ENCODE measurements around the gene LMO7. TPM values are rescaled to one million over a fixed set of nuclear protein-coding genes. Genes with fewer than 3 reads are reported as not detected.

The LMO7 gene
- total and polyA plus RNA-seq, 2 of the 8 experiments (the other 6 are each of a cell fraction or from before 2014, with no cell fraction given): 8.1 to 28.3 TPM

DNA sequence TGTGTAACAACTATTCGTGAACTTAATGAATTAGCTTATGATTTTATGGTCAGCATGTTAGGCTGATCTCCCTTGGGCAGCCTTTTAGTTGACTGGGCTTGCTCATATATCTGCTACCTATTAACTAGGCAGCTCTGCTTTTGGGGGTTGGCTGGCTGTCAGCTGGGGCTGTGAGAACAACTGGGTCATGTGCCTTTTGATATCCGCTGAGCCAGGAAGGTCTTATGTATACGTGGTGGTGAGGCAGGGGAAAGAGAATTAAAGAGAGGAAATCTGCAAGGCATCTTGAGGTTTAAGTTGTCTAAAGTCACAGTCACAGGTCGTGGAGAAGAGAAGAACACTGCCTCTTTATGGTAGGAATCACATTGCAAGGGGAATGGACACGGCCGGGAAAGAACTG, 206.9 kb downstream of the LMO7 start:
- Histone ChIP-seq H3K27ac (ENCODE audit: low read depth, low read length) (no peak overlapping the region), H3K79me2 (ENCODE audit: control insufficient read depth in 1 of 2, insufficient read depth in 2 of 2, low read length in 2 of 2) (no peaks in the 10 kb centered on the region), H3K9me3 (ENCODE audit: insufficient read depth in 2 of 2, low read depth in 1 of 2, low read length in 1 of 2) (no peaks in the 10 kb centered on the region), H2BK20ac (ENCODE audit: low read length) (no peak overlapping the region), H3K36me3 (ENCODE audit: control insufficient read depth in 2 of 4, insufficient read depth in 4 of 4, low read length in 3 of 4) (peaks cover 0 to 8% (median 1%) of the 10 kb centered on the region in 4 experiments; a peak in 3 of 8 replicates), H3K23ac (ENCODE audit: insufficient read length) (no peak overlapping the region), H3K14ac (ENCODE audit: insufficient read length) (no peak overlapping the region), H3K9ac (replicated peaks in 1 of 4; ENCODE audit: extremely low read depth in 1 of 4, low read depth in 3 of 4, low read length in 3 of 4) (no peak overlapping the region), H3K4me1 (replicated peaks in 1 of 4; ENCODE audit: control insufficient read depth in 3 of 4, insufficient read depth in 4 of 4, low read length in 3 of 4) (no peaks in the 10 kb centered on the region), H3K4ac (replicated peaks; ENCODE audit: insufficient read length, low read depth, low read length) (no peak overlapping the region), H2BK5ac (ENCODE audit: low read depth, low read length) (no peak overlapping the region), H2BK120ac (replicated peaks; ENCODE audit: low read depth, low read length) (no peak overlapping the region), H3K79me1 (ENCODE audit: low read depth, low read length) (no peaks in the 10 kb centered on the region), H4K5ac (ENCODE audit: insufficient read length, low read depth, low read length) (no peak overlapping the region), H2BK12ac (ENCODE audit: low read depth, low read length) (no peak overlapping the region), H4K8ac (ENCODE audit: extremely low read depth, insufficient read depth, low read length) (no peak overlapping the region), H3K56ac (replicated peaks; ENCODE audit: insufficient read length, low read depth, low read length) (no peak overlapping the region), H3K4me3 (ENCODE audit: extremely low read depth in 1 of 4, insufficient read depth in 2 of 4, low read depth in 3 of 4, low read length in 4 of 4) (no peak overlapping the region), H4K20me1 (replicated peaks in 1 of 2; ENCODE audit: control insufficient read depth in 1 of 2, insufficient read depth in 2 of 2, low read length in 2 of 2) (no peaks in the 10 kb centered on the region), H4K91ac (replicated peaks; ENCODE audit: insufficient read length, low read length) (no peak overlapping the region), H2BK15ac (ENCODE audit: low read length) (no peak overlapping the region), H2AK5ac (ENCODE audit: low read depth, low read length) (no peak overlapping the region), H3K27me3 (replicated peaks in 1 of 4; ENCODE audit: control insufficient read depth in 3 of 4, extremely low read depth in 1 of 4, insufficient read depth in 3 of 4, low read length in 3 of 4) (no peaks in the 10 kb centered on the region), H2AFZ (ENCODE audit: low read length) (no peak overlapping the region), H3K23me2 (ENCODE audit: low read depth, low read length) (no peaks in the 10 kb centered on the region), H3K4me2 (ENCODE audit: insufficient read depth in 1 of 2, low read depth in 2 of 2, low read length in 2 of 2) (no peak overlapping the region), H3K18ac (ENCODE audit: extremely low read depth, low read length) (no peak overlapping the region)
- no peak for TF ChIP-seq BRCA1 (IDR thresholded peaks at IDR 0.05; ENCODE audit: low read depth, low read length)
- TF ChIP-seq, protein P1, sequence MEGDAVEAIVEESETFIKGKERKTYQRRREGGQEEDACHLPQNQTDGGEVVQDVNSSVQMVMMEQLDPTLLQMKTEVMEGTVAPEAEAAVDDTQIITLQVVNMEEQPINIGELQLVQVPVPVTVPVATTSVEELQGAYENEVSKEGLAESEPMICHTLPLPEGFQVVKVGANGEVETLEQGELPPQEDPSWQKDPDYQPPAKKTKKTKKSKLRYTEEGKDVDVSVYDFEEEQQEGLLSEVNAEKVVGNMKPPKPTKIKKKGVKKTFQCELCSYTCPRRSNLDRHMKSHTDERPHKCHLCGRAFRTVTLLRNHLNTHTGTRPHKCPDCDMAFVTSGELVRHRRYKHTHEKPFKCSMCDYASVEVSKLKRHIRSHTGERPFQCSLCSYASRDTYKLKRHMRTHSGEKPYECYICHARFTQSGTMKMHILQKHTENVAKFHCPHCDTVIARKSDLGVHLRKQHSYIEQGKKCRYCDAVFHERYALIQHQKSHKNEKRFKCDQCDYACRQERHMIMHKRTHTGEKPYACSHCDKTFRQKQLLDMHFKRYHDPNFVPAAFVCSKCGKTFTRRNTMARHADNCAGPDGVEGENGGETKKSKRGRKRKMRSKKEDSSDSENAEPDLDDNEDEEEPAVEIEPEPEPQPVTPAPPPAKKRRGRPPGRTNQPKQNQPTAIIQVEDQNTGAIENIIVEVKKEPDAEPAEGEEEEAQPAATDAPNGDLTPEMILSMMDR (IDR thresholded peaks at IDR 0.05; ENCODE audit: control extremely low read depth in 1 of 3, insufficient read depth in 1 of 3, low read depth in 1 of 3, low read length in 3 of 3): no peak
- TF ChIP-seq SRF (IDR thresholded peaks at IDR 0.05; ENCODE audit: low read depth, low read length): no peak
- DNase-seq (ENCODE audit: low read depth in 1 of 2, low spot score in 2 of 2) (no peak), FAIRE-seq (no peak)
- 94% methylated on average over 6 of the region's 6 CpGs; no CpG with 5 or more reads in 1 of the 2 experiments for WGBS, 2 experiments (ENCODE audit: extremely low coverage in 1 of 2, insufficient coverage in 1 of 2, insufficient read length in 1 of 2, insufficient replicate concordance in 2 of 2, low coverage in 1 of 2, low lambda C conversion rate in 2 of 2, missing lambda C conversion rate in 1 of 2)
- CTCF ChIA-PET (ENCODE audit: partially characterized antibody): interaction anchor here (0.7 to 1.3 kb wide), 2 partner anchors 93 to 138 kb away, joined by 3 read pairs; no protein-coding TSS in a partner anchor
- POLR2A ChIA-PET (ENCODE audit: partially characterized antibody): no interaction called here
